RWPE2 (cell line): Measurements from ENCODE around the gene OPN3.
"Not testable (repeated sequence)": the region's sequence is repeated elsewhere in the genome, so short reads cannot be mapped to it uniquely, and the experiment has no call there.

Experiments
- ATAC-seq: fragments of 200-7000 bp; cut with Tn5 transposase; 3 replicates; pipeline ENCODE4 v1.9.1; 2021; ENCODE audit warnings: low read depth
- DNase-seq: peaks from one replicate; pipeline ENCODE4 v3.0.0-alpha.2; 2020; ENCODE audit warnings: low spot score
- H3K27ac ChIP-seq: fragments of 450-650 bp; 2 replicates; pipeline ENCODE4 v1.5.1; 2017; ENCODE audit warnings: mild to moderate bottlenecking; ENCODE audit not compliant: poor library complexity, severe bottlenecking
- H3K27me3 ChIP-seq: fragments of 250-450 bp; sonication (Bioruptor Pico); 2 replicates; pipeline ENCODE4 v1.5.1; 2021; ENCODE audit warnings: mild to moderate bottlenecking, moderate library complexity; ENCODE audit not compliant: insufficient read depth, poor library complexity, severe bottlenecking
- H3K36me3 ChIP-seq: fragments of 250-450 bp; sonication (Bioruptor Pico); 2 replicates; pipeline ENCODE4 v1.5.1; 2020; ENCODE audit warnings: low read depth, mild to moderate bottlenecking, moderate library complexity
- H3K4me1 ChIP-seq: fragments of 250-450 bp; sonication (Bioruptor Pico); 2 replicates; pipeline ENCODE4 v1.5.1; 2021; ENCODE audit warnings: mild to moderate bottlenecking, moderate library complexity; ENCODE audit not compliant: insufficient read depth, poor library complexity, severe bottlenecking
- H3K4me3 ChIP-seq: fragments of 250-450 bp; sonication (Bioruptor Pico); 2 replicates; pipeline ENCODE4 v1.5.1; 2021; ENCODE audit warnings: mild to moderate bottlenecking, moderate library complexity; ENCODE audit not compliant: severe bottlenecking
- H3K9me3 ChIP-seq: fragments of 250-450 bp; sonication (Bioruptor Pico); 2 replicates; pipeline ENCODE4 v1.5.1; 2021; ENCODE audit warnings: mild to moderate bottlenecking, moderate library complexity; ENCODE audit not compliant: severe bottlenecking
- CTCF ChIP-seq: fragments of 450-650 bp; IDR thresholded peaks from one replicate; pipeline ENCODE4 v1.5.1; 2017; ENCODE audit warnings: mild to moderate bottlenecking, moderate library complexity; ENCODE audit not compliant: poor library complexity, severe bottlenecking

The OPN3 gene

DNA sequence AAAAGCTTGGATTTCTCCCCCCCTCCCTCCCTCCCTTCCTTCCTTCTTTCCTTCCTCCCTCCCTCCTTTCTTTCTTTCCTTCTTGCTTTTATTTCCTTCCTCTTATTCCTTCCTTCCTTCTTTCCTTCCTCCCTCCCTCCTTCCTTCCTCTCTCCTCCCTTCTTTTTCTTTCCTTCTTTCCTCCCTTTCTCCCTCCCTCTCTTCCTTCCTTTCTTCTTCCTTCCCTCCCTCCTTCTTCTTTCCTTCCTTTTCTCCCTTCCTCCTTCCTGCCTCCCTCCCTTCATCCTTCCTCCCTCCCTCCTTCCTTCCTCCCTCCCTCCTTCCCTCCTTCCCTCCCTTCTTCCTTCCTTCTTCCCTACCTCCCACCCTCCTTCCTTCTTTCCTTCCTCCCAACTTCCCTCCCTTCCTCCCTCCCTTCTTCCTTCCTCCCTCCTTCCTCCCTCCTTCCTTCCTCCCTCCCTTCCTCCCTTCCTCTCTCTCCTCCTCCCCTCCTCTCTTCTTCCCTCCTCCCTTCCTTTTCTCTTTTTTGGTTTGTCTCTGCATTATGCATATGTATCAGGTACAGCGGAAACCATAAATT is 34.7 kb upstream of the OPN3 start:
- Histone ChIP-seq H3K4me1 (no peaks in the 10 kb centered on the region), H3K4me3 (no peak overlapping the region), H3K36me3 (no peaks in the 10 kb centered on the region), H3K9me3 (no peaks in the 10 kb centered on the region), H3K27me3 (no peaks in the 10 kb centered on the region), H3K27ac (no peak overlapping the region)
- no peak for TF ChIP-seq CTCF
- no peak for ATAC-seq
- no peak for DNase-seq

GRCh38 chr1:241672301-241672700 is 32.1 kb upstream of the OPN3 start:
- Histone ChIP-seq H3K4me3 (no peak overlapping the region), H3K27ac (no peak overlapping the region), H3K4me1 (no peaks in the 10 kb centered on the region), H3K27me3 (no peaks in the 10 kb centered on the region), H3K36me3 (no peaks in the 10 kb centered on the region), H3K9me3 (no peaks in the 10 kb centered on the region)
- DNase-seq (no peak), ATAC-seq (no peak)
- no peak for TF ChIP-seq CTCF

DNA sequence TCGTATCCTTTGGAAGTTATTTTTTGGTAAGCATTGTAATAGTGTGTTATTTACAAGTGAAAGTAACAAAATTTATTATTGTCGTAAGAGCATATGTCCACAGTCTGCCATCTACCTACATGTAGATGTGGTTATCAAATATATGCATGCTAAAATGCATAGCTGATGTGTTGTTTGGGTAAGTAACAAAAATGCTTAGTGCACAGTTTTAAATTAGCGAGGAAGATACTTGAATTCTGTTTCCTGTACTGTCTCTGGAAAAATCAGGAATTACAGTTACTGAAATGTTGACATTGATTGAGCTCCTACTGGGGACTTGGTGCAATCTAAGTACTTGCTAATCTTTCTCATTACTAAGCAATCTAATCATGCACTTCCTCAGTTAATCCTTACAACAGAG is 26.2 kb upstream of the OPN3 start:
- H3K4me1 ChIP-seq: no peaks in the 10 kb centered on the region
- H3K27me3 ChIP-seq: no peaks in the 10 kb centered on the region
- H3K27ac ChIP-seq: no peak overlapping the region
- H3K36me3 ChIP-seq: no peaks in the 10 kb centered on the region
- TF ChIP-seq CTCF: no peak
- no peak overlapping the region for H3K4me3 ChIP-seq
- DNase-seq (no peak), ATAC-seq (no peak)
- no peaks in the 10 kb centered on the region for H3K9me3 ChIP-seq

DNA sequence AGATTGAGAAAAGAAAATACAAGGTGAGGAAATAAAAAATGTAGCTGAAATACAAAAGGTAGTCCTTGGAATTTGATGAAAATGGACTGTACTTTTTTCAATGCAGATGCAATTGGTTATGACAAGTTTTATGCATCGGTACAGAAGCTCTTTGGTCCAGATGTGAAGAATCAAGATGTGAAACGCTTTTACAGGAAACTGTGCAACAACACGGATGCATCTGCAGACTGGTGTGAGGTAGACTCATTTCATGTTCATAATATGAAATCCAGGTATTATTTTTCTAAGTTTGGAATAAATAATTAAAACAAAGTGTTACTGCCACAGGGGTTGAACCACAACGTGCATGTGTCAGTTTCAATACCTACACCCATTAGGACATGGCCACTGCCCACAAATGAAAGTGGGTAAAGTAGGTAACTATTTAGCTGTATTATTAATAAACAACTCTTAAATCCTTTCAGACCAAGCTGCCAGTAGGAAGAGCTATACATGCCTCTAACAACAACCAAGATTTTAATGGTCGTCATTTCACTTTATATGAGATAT is 20.3 kb upstream of the OPN3 start:
- Histone ChIP-seq H3K4me1 (no peaks in the 10 kb centered on the region), H3K9me3 (no peaks in the 10 kb centered on the region), H3K4me3 (no peak overlapping the region), H3K36me3 (no peaks in the 10 kb centered on the region), H3K27me3 (no peaks in the 10 kb centered on the region), H3K27ac (no peak overlapping the region)
- DNase-seq (no peak), ATAC-seq (no peak)
- no peak for TF ChIP-seq CTCF

DNA sequence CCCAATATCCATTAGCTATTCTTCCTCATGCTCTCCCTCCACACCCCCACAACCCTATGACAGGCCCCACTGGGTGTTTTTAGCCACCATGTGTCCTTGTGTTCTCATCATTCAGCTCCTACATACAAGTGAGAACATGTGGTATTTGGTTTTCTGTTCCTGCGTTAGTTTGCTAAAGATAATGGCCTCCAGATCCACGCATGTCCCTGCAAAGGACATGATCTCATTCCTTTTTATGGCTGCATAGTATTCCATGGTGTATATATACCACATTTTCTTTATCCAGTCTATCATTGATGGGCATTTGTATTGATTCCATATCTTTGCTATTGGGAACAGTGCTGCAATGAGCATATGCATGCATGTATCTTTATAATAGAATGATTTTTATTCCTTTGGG is 18.8 kb upstream of the OPN3 start:
- DNase-seq, H3K9me3 ChIP-seq, H3K27ac ChIP-seq, H3K36me3 ChIP-seq, H3K27me3 ChIP-seq, H3K4me3 ChIP-seq, H3K4me1 ChIP-seq, ATAC-seq: not testable (repeated sequence)
